Glomerular visceral epithelial cell (primary cell): ENCODE results near the gene DDX56.

Experiments
- DNase-seq: peaks from one replicate; pipeline ENCODE4 v3.0.0-alpha.2; 2016; ENCODE audit errors: extremely low spot score

DDX56 gene

GRCh38 chr7:44595934-44596635, 22.4 kb upstream of the DDX56 start:
- DNase-seq, result peak; percentile 29

DNA sequence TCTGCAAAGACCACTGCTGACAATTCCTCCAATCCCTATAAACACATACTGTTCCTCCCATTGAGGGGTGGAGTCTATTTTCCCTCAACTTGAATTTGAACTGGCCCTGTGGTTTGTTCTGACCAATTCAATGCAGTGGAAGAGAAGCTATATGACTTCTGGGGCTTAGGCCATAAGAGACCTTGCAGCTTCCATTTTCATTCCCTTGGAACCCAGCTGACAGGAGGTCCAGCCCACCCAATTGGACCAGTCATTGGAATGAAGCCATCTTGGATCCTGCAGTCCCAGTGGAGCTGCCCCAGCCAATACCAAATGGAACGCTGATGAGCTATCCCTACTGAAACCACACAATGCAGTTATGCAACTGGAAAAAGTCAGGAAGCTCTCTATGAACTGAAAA, 17.2 kb upstream of the DDX56 start:
- no peak for DNase-seq

DNA sequence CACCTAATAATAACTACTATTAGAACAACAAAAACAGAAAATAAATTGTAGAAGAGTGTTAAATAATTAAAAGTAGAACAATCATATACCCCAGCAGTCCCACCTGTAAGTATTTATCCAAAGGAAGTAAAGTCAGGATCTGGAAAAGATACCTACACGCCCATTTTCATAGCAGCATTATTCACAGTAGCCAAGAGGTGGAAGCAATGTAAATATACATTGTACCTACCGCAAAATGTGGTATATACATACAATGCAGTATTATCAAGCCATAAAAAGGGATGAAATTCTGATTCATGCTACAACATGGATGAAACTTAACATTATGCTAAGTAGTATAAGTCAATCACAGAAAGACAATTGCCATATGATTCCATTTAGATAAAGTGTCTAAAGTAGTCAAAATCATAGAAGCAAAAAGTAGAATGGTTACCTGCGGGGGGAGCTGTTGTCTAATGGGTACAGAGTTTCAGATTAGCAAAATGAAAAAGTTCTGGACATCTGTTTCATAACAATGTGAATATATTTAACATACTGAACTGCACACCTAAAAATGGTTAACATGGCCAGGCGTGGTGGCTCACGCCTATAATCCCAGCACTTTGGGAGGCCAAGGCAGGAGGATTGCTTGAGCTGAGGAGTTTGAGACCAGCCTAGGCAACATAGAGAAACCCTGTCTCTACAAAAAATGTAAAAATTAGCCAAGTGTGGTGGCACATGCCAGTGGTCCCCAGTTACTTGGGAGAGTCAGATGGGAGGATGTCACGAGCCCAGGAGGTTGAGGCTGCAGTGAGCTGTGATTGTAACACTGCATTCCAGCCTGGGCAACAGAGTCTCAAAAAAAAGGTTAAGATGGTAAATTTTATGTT, 14.4 kb upstream of the DDX56 start:
- DNase-seq, result peak; percentile 60

DNA sequence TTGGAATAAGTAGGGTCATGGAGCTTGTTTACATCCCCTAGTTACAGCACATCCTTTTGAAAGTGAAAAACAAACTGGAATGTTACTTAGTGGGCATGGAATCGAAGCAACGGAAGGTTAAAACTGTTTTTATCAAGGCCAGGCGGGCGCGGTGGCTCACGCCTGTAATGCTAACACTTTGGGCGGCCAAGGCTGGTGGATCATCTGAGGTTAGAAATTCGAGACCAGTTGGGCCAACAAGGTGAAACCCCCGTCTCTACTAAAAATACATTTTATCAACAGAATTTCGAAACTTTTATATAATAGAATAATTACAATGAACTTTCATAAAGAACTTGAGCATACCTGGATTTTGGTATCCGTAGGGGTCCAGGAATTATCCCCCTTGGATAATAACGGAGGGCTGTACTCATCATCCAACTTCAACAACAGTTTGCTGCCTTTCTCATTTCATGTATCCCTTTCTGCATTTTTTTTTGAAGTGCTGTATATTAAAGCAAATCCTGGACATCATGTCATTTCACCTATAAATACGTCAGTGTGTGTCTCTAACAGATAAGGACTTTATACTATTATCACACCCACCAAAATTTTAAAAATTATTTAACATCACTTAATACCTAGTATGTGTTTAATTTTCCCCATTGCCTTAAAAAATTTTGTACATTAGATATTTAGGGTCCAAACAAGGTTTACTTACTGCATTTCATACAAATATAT, 9.6 kb upstream of the DDX56 start:
- DNase-seq, result no peak

- DNase-seq, result peak; percentile 99
These were observed 8.3 kb upstream of the DDX56 start, which contains the start of gene TMED4 for GRCh38 chr7:44581879-44582603. Gene TMED4, minus strand, starts transcription at chr7:44582231. Its CDS starts 25 bp downstream, at chr7:44582206.

DNA sequence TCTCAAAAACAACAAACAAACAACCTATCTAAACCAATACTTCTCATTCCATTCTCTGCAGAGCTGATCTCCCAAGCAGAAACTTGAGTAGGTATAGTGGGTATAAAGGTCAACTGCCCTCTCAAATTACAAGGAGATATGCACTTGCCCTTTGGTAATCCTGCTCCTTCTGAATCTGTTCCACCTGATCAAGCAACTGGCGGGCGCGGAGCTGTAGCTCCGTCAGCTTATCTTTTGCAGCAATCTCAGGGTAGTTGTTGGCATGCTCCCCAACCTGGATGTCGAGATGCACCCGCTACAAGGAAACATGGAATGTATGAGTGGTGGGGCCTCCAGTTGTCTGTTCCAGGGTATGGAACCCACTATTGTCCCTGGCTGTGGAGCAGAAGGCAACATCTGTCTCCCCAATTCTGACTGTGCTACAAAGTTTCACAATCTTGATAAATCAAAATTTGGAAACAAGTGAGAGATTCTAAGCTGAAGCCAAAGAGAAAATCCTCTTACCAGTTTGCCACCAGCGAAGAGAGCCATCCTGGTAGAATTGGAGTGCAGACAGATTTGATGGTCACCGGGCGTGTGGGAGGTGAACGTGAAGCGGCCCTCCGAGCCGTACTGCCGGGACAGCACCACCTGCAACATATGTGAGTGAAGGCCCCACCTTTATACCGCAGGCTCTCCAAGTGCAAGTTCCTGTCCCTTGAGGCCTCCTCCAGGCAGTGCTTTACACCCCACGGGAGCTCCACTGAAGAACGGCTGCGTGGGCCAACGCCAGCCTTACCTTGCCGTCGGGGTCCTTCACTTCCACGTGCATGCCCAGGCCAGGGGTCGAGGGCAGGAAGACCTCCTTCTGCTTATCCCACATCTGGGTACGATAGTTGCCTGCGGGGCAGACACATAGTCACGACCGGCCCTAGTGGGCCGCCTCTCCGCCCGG, 7.5 kb upstream of the DDX56 start:
- DNase-seq, result peak; percentile 30

DNA sequence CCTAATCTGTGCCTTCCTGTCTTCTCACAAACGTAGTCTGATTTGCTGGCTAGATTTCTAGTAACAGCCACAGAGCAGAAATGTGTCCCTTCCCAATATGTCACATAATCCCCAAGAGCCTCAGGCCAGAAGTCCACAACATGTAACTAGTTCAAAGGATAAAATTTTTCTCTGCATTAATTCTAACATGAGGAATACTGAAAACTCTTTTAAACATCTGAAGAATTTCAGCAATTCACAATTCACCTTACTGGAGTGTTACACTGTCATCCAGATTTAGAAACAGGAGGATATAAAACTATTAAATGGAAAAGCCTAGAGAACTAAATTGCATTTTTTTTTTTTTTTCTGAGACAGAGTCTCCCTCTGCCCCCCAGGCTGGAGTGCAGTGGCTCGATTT, 2.5 kb upstream of the DDX56 start:
- no peak for DNase-seq

GRCh38 chr7:44575054-44575453, 1.3 kb upstream of the DDX56 start:
- DNase-seq, result no peak

- no peak for DNase-seq
These were observed 672 bp upstream of the DDX56 start for GRCh38 chr7:44574287-44574872.

DNA sequence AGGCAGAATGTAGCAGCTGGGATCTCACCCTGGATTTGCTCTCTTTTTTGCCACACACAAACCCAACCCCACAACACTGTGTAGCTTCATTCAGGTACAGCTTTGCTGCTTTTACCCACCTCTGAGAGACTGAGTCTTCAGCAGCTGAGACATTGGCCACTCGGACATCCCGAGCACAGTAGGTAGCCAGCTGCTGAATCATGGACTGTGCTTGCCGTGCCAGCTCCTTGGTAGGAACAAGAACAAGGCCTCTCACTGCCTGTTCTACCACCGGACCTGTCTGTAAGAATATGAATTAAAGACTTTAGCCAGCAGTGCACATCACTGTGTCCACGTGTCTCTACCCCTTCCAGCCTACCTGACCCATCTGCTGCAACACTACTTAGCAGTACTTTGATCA, 937 bp downstream of the DDX56 start:
- no peak for DNase-seq

- DNase-seq, result no peak
These were observed 3.7 kb downstream of the DDX56 start for GRCh38 chr7:44569959-44570358.

- DNase-seq, result no peak
These were observed 4.7 kb downstream of the DDX56 start for GRCh38 chr7:44568771-44569560.

GRCh38 chr7:44567884-44568283, 5.8 kb downstream of the DDX56 start:
- no peak for DNase-seq

DNA sequence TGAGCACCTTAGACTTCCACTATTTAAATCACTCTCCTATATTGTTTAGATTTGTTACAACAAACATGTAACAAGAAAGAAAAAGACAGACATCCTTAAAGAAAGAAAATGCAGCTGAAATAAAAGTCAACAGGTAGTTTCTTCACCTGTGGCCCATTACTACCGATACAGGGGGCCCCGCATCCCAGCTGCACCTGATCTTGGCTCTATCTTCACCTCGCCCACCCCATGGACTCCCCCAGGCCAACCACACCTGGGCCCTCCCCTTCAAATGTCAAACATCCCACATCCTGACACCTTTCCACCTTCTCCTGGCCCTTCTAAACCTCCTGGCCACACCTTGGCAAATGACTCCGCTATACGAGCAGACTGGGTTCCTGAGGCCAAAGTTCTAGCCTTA, 7.0 kb downstream of the DDX56 start:
- no peak for DNase-seq

- no peak for DNase-seq
These were observed 7.7 kb downstream of the DDX56 start for GRCh38 chr7:44565795-44566559.

- DNase-seq, result peak; percentile 64
These were observed 8.5 kb downstream of the DDX56 start for GRCh38 chr7:44565097-44565794.

- no peak for DNase-seq
These were observed 9.1 kb downstream of the DDX56 start for GRCh38 chr7:44564606-44565005.

- no peak for DNase-seq
These were observed 10.5 kb downstream of the DDX56 start for GRCh38 chr7:44563171-44563679.
